GM12801 (cell line): ENCODE results near the gene ENHO.

Experiments
- TF ChIP-seq, protein P1 (sequence below): IDR thresholded peaks from one replicate; pipeline ENCODE4 v1.5.1; 2011; ENCODE audit warnings: control low read depth; ENCODE audit not compliant: insufficient read length; ENCODE audit errors: extremely low read depth

Gene ENHO

GRCh38 chr9:34514816-34515215, 8.0 kb downstream of the ENHO start:
- TF ChIP-seq, protein P1, sequence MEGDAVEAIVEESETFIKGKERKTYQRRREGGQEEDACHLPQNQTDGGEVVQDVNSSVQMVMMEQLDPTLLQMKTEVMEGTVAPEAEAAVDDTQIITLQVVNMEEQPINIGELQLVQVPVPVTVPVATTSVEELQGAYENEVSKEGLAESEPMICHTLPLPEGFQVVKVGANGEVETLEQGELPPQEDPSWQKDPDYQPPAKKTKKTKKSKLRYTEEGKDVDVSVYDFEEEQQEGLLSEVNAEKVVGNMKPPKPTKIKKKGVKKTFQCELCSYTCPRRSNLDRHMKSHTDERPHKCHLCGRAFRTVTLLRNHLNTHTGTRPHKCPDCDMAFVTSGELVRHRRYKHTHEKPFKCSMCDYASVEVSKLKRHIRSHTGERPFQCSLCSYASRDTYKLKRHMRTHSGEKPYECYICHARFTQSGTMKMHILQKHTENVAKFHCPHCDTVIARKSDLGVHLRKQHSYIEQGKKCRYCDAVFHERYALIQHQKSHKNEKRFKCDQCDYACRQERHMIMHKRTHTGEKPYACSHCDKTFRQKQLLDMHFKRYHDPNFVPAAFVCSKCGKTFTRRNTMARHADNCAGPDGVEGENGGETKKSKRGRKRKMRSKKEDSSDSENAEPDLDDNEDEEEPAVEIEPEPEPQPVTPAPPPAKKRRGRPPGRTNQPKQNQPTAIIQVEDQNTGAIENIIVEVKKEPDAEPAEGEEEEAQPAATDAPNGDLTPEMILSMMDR, result no peak

DNA sequence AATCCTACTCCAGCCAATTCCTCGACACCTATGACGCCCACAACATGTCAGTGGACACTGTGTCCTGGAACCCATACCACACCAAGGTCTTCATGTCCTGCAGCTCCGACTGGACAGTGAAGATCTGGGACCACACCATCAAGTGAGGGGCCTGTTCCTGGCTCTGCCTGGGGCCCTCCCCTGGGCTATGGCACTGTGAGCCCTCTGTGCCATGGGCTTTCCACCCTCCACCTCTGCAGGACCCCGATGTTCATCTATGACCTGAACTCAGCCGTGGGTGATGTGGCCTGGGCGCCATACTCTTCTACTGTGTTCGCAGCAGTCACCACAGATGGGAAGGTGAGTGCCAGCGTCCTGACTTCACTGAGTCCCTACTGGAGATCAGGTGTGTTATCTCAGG, 8.4 kb downstream of the ENHO start:
- TF ChIP-seq, protein P1, result no peak

GRCh38 chr9:34513567-34514214, 9.1 kb downstream of the ENHO start:
- TF ChIP-seq, protein P1, result no peak

GRCh38 chr9:34512131-34513078, 10.4 kb downstream of the ENHO start:
- TF ChIP-seq, protein P1, result no peak

DNA sequence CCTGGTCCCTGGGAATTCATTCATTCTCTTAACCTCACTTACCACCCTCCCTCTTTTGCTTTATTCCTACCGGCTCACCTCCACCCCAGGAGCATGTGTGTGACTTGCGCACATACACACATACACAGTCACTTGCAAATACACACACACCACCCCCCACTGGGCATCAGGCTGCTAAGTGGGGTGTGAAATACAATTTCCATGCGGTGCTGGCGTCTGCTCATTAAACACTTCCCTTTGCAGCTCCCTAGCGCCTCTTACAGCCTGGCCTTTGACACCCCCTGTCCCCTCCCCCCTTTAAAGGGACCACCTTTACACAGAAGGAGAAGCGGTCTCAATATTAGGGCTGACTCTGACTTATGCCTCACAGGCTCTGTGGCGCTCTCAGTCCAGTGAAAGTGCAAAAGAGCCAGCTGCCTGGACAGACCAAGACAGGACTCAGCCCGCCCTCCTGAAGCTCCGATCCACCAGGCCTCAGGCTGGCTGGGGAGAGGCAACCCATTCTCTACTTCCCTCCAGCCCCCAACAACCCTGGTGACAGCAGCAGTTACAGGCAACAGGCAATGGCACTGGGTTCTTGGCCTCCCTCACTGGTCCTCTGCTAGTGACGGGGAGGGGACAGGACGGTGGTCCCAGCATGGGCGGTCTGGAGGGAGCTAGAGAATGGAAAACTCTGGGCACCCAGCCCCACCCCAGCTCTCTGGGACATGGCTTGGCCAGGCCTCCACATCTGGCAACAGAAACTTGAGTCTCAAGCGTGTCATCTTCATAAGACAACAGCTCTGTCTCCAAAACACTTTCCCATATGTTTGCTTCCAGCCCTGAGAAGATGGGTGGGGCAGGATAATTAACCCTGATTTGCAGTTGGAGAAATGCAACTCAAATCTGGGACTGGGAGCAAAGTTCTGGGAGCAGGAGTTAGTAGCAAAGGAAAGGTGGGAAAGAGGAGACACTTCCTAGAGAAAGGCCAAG, 12.0 kb downstream of the ENHO start:
- TF ChIP-seq, protein P1, result no peak

DNA sequence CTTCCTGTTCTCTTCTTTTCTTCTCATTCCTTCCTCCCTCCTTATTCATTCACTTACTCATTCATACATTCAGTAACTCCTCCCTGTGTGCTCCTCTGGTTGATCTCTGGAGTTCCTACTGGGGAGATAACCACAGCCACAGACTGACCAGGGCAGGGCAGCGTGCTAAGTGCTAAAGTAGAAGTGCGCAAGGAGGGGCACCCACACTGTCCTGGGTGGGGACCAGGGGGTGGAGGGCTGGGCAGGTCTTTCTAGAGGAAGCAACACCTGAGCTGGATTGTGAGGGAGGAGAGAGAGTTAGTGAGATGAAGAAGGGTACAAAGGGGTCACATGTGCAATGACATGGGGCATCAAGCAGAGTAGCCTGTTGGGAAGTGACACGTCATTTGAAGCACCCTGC, 13.8 kb downstream of the ENHO start:
- TF ChIP-seq, protein P1, result no peak
